Superior temporal gyrus (tissue), 1 donor: ENCODE results near the gene LYZ.
A peak's percentile ranks its signal among the peaks of the same experiment; 100 is the strongest.

Experiments
- DNase-seq: peaks from one replicate; pipeline ENCODE4 v3.0.0-alpha.2; 2016; ENCODE audit errors: extremely low spot score

The LYZ gene

DNA sequence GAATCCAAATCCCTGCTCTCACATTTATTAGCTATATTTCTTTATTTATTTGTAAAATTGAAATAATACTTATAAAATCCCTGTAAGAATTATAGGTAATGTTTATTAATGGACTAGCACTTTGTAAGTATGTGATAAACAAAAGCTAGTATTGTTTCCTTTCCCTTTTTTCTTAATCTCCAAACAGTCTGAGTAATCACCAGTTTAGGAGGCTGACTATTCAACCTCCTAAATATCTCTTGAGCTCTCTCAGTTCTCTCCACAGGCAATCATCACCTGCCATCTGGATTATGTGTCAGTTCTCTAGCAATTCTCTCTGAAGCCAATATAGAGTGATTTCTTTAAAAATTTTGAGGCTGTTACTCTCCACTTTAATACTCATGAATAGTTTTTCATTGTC, 9.2 kb upstream of the LYZ start:
- DNase-seq = no peak

DNA sequence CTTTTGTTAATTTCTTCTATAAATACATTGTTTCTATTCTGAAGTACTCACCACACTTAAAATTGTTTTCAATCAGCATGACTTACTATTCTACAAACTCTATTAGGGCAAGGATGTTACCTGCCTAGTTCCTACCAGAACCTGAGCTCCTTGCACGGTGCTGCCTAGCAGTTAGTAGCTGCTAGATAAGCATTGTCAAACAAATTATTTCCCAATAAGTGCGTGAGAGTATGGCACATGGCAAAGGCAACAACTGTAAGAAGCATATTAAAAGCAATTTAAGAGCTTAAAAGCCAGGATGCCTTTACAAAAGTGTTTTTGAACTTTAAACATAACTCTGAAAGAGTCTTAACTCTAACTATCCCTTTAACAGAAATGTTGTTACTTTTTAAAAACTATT, 8.2 kb upstream of the LYZ start:
- no peak for DNase-seq

DNA sequence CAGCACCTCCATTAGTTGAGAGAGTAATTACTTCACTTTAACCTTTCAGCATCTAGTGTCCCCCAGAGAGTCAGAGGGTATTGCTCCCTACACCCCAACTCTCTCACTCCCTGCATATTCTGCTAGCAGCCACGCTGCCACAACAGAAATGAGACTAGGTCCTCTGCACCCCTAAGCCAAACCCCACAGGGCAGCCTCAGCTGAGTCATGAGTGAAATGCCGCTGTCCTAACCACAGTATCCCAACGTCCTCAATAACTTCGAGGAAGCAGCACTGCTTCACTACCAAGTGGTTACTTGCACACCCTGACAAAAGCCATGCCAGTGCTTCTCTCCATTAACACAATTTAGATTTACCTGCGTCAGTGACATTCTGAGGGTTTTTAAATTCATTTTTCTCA, 6.9 kb upstream of the LYZ start:
- no peak for DNase-seq

DNA sequence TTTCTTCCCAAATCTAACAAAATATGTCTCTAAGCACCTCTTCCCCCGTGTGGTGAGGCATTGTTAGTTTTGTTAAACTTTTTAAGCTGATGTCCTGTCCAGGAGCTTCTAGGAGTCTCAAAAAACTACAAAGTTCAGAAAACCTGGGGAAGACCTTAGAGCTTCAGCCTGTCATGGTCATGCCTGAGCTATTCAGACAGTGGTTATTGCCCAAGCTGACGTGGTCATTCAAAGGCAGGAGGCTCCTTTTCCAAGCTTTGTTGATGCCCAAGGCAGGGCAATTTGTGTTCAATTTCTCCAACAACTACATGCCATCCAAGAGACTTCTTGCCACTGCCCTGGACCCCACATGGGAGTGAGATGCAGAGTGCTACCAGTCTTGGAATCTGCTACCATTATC, 5.8 kb upstream of the LYZ start:
- peak; percentile 3 for DNase-seq

DNA sequence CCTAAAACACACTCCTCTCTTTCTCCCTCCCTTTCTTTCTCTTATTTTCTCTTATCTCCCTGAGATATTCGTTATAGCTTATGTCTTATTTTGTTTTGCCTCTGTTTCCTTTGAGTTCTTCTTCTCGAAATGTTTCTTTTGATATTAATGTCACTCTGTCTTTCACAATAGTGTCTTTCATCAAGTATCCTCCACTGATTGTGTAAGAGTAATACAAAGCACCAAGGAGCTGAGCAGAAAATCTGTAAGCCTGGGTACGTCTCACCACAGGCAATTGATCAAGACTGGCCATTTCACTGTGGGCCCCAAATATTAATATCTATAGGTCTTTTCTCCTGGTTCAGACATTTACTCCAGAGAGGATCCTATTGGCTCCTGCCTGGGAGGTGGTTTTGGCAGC, 4.8 kb upstream of the LYZ start:
- no peak for DNase-seq

DNA sequence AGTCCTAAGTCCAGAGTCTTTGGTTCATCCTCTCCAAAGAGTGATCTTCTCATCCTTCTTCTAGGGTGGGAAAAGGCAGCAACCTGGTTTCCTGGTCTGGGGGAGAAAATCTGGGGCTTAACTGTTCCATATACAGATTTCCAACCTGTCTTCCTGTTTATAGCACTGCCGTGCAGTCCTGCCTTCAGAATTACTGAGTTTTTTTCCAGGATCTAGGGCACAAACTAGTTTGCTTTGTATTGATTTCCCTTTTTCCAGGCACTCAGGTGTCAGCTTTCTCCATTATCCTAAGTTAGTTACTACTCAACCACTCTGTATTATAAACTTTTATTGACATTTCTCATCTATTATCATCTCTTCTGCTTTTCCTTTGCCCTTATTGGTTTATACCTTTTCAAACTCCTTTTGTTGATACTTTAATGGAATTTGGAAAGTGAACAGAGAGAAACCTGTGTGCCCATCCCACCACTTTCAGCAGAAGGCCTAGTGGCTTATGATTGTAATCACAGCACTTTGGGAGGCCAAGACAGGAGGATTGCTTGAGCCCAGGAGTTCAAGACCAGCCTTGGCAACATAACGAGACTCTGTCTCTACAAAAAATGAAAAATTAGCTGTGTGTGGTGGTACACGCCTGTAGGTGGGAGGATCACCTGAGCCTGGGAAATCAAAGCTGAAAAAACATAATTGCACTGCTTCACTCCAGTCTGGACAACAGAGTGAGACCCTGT, 4.1 kb upstream of the LYZ start:
- DNase-seq = no peak

DNA sequence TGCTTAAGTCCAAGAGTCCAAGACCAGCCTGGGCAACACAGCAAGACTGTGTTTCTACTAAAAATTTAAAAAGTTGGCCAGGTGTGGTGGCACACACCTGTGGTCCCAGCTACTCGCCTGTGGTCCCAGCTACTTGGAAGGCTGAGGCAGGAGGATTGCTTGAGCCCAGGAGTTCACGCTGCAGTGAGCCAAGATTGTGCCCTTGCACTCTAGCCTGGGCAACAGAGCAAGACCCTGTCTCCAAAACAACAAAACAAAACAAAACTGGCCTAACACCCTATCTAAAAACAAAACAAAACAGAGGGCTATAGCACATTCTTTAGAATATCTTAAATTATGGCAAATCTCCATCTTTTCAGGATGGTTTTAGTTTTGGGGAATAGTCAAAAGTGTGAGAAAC, 3.1 kb upstream of the LYZ start:
- DNase-seq = no peak

DNA sequence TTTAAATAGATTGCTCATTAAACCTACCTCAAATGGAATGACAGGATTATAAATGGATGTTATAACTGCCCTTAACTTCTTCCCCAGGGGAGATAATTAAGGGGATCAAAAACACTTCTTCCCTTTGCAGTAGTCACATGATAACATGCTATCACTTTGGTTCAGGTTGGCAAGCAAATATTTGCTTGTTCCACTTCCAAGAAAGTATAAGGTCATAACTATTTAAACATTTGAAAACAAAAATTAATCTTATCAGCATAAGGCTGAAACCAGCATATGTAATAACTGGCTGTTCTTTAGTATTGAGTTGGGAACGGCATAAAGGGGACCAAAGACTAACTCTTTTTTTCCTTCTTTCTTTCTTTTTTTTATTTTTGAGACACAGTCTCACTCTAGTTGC, 2.4 kb upstream of the LYZ start:
- no peak for DNase-seq

DNA sequence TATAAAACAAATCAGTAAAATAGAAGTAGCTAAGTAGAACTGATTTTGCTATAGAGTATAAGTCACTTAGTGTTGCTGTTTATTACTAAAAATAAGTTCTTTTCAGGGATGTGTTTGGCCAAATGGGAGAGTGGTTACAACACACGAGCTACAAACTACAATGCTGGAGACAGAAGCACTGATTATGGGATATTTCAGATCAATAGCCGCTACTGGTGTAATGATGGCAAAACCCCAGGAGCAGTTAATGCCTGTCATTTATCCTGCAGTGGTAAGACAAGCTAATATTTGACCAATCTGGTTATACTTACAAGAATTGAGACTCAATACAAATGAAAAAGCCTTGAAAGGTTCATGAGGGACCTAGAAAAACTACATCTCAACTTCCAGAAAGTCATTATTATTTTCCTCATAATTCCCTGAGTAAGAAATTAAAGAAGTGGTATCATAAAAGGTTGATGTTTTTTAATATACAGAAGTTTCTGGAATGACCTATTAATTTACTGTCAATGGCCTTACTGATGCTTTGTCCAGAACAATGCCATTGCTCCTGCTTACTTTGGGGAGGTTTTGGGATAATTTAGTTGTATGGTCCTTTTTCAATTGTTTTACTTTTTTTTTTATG, 1.9 kb downstream of the LYZ start:
- DNase-seq = no peak

DNA sequence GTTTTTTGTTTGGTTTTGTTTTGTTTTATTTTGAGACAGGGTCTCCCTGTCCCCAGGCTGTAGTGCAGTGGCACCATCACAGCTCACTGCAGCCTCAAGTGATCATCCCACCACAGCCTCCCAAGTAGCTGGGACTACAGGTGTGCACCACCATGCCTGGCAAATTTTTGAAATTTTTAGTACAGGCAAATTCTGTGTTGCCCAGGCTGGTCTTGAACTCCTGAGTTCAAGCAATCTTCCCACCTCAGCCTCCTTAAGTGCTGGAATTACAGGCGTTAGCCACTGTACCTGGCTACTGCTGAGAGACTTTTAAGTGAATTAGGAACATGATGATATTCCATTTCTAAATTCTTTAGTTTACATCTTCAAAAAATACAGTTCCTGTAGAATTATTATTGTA, 2.6 kb downstream of the LYZ start:
- no peak for DNase-seq

DNA sequence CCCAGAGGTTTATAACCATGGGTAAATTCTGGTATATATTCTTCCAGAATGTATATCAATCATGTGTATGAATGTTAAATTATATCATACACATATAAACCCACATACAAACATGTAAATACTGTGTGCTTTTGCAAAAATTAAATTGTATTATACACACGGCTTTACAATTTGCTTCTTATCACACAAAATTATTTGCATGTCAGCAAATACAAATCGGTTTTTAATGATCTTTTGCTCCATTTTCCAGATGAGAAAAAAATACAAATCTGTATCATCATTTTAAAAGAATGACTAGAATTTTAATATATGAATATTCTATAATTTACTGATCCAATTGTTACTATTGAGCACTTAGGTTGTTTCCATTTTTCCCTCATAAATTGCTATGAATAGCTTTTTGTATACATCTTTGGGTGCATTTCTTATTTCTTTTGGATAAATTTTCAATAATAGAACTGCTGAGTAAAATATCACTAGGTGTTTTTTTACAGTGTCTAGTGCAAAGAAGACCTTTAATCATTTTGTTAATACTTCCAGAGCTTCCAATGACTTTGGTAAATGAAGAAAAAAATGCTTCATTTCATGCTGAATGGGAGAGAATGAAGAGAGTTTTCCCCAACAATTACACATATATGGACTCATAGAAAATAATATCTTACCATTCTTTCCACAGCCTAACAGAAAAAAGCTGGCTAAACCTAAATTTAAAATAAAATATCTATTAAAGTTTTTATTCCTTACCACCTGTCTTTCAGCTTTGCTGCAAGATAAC, 3.5 kb downstream of the LYZ start:
- no peak for DNase-seq

DNA sequence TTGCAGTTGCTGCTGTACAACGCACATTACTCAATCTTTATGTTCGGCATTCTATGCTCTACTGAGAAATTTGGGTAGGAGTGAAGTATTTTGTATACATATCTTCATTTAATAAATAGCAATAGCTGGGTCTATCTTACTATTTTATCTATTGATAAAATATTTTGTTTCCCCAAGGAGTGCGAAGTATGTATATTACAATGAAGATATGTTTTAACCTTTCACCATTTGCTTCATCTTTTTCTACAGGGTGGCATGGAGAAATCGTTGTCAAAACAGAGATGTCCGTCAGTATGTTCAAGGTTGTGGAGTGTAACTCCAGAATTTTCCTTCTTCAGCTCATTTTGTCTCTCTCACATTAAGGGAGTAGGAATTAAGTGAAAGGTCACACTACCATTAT, 4.7 kb downstream of the LYZ start:
- DNase-seq = no peak

DNA sequence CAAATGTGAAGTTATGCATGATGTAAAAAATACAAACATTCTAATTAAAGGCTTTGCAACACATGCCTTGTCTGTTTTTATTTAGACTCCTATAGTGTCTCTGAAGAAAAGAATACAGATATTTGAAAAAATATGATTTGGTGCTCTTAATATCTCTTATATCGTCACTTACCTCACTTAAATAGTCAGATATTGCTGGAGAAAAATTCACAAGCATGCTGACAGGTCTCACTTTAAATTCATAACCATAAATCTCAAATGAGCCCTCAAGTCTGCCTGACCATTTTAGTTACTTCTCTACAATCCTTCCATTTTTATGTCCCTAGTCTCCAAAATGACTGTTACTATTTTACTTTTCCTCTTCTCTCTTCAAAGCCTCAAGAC, 6.0 kb downstream of the LYZ start:
- DNase-seq = no peak

DNA sequence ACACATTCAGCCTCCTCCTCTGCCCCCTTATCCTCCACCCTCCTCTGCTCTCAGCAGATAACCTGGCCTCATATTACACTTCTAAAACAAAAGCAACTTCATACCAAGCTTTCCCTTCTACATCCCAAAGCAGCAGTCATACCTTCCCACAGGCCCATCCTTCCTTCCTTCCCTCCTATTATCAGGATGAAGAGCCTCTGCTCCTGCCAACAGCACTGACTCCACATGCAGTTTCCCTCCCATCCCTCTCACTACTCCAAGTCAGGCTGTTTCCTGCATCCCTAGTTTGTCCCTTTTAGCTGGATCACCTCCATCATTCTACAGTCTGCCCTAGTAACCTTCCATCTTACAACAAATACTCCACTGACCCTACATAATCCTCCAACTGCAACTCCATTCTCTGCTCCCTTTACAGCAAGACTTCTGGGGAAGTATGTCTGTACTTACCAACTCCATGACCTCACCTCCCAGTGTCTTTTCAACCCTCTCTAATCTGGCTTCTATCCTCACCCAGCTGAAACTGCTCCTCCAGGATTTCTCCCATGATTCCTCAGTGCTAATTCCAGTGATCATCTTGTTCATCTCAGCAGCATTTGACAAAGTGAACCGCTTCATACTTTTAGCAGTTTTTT, 6.5 kb downstream of the LYZ start:
- no peak for DNase-seq

DNA sequence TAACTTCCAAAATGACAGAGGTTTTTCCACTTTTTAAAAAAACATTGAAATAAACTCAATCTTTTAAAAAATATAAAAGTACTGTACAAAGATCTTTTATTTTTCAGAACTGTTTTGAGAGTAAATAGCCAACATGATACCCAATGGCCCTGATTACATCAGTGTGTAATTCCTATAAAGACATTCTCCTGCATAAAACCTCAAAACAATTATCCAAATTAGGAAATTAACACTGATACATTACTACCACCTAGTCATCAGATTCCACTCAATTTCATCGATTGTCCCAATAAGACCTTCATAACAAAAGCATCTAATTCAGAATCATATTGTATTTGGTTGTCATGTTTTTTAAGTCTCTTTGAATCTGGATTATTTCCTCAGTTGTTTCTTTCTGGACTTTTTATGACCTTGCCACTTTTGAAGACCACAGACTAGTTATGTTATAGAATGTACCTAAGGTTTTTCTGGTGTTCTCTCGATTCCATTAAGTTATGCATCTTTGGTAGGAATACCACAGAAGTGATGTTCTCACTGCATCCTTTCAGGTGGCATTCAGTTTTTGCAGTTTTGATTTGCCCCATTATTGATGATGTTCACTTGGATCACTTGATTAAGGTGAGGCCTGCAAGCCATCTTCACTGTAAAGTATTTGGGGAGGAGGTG, 7.3 kb downstream of the LYZ start:
- DNase-seq = no peak

DNA sequence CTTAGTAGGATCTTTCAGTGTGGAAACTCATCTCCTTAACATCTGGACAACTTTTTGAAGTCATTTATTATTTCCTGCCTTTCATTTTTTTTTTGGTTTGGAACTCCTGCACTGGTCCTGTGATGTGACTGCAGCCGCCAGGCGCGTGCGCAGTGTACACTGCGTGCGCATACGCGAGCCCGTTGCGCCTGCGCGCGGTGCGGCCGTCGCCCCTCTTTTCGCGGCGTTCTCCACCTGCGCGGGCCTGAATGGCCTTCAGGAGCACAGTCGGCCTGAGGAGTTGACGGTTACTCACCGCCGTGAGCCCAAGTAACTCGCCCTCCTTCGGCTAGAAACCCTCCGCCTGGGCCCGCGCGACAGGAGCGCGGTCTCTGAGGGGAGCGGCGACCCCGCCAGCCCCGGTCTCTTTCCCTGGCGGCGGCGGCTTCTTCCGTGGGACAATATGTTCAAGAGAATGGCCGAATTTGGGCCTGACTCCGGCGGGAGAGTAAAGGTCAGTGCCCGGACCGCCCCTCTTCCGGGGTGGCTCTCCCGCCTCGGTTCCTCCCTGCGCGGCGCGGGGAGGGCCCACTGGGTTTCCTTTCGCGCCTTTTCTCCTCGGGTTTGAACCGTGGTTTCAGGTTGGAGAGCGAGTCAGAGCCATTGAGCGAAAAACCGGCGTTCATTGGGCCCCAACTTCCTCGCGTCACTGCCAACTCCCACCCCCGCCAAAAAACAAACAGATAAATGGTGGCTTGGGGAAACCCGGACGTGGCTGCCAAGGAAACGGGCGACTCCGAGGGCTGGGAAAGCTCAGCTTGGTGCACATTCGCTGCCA, 11.6 kb downstream of the LYZ start, which contains the start of gene YEATS4:
YEATS4 (plus strand) TSS at position 213 of the 817 bp plus-strand sequence; CDS start at position 443, 230 bp downstream.
- DNase-seq = peak; percentile 90

DNA sequence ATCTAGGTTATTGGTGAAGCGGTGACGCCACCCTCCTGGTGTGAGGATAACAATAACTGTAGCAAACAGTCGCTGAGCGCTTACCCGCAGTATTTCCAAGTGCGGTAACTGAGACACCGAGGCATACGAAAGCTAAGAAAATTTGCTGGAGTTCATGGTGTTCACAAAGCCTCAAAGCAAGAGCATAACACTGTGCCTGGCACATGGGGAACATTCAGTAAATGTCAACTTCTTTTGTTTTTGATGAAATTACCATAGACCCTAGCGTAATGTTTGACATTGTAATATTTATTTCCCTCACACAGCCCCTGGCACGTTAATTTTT, 12.1 kb downstream of the LYZ start:
- no peak for DNase-seq

DNA sequence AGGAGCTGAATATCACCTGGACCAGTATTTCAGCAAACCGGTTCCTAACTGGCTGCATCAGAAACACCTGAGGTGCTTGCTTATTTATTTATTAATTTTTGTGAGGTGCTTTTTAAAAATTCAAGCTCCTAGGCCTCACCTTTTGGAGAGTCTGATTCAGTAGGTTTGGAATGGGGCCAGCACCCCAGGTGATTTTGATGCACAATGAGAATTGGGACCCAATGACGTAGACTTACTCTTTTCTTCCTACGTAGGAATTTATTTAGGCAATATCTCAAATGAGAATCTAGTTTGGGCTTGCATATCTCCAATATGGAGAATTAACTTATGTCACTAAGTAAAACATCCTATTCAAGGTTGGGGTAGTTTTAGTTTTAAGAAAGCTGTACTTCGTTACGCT, 18.6 kb downstream of the LYZ start:
- DNase-seq = no peak

DNA sequence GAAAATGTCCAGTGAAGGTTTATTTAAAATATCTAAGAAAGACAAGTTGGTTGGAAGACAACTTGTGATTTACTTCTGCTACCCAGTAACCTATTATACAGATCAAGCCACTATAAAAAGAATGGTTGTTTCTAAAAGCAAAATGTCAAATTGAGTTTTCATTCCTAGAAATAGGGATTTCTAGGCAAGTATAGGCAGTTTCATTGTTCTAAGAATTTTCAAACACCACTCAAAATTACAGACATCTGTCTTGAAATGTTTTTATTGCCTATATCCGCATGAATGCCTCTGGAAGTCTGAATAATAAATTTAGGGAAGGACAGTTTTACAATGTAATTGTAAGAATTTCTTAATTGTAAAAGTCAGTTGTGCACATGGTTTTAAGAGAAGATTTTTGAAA, 20.0 kb downstream of the LYZ start:
- DNase-seq = no peak

DNA sequence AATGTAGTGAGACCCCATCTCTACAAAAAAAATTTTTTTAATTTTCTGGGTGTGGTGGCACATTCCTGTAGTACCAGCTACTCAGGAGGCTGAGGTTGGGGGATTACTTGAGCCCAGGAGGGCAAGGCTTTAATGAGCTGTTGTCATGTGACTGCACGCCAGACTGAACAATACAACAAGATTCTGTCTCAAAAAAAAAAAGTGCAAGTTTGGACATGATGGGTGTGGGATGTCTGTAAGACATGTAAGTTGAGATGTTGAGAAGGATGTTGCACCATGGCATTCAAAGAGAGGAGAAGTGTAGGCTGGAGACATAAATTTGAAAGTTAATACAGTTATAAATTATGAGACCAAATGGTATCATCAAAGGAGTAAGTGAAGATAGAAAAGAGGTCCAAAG, 34.9 kb downstream of the LYZ start:
- no peak for DNase-seq

DNA sequence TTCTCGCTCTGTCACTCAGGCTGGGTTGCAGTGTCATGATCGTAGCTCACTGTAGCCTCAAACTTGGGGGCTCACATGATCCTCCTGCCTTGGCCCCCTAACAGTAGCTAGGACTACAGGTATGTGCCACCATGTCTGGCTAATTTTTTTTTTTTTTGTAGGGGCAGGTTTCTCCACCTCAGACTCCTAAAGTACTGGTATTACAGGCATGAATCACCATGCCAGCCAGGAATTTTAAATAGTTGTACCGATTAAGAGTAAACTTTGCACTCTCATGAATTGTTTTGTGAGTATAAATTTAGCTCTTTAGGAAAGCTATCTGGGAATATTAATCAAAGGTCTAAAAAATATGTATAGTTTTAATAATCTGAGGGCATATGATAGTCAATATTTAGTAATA, 36.9 kb downstream of the LYZ start:
- DNase-seq = no peak
